ENCODE data around the gene SESTD1. TPM values are rescaled to one million over a fixed set of nuclear protein-coding genes. Genes with fewer than 3 reads are reported as not detected.

The SESTD1 gene
- total and polyA plus RNA-seq, 2 of the 4 experiments (the other 2 are of a cell fraction) = 8.4 to 12.7 TPM

DNA sequence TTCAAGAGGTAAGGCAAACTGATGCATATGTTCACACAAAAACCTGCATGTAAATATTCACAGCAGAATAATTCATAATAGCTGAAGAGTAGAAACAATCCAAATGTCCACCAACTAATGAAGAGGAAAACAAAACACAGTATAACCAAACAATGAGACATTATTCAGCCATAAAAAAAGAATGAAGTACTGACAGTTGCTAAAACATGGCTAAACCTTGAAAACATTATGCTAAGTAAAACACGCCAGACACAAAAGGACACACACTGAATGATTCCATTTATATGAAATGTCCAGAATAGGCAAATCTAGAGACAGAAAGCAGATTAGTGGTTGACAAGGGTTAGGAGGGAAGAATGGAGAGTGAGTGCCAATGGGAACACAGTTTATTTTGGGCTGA is 86.9 kb downstream of the SESTD1 start:
- CTCF ChIA-PET = no interaction called here

More for the DNA sequence above, 86.9 kb downstream of the SESTD1 start:
- Histone ChIP-seq H4K5ac (ENCODE audit: low read depth, low read length) (no peak overlapping the region), H3K4me3 (ENCODE audit: insufficient read depth, low read depth, low read length) (no peak overlapping the region), H3K9me1 (ENCODE audit: insufficient read depth, low read length) (no peaks in the 10 kb centered on the region; the same call in 1 of the 2 replicates), H3K4me1 (ENCODE audit: control insufficient read depth, insufficient read depth, low read length) (no peaks in the 10 kb centered on the region), H4K20me1 (ENCODE audit: insufficient read depth, low read length) (no peaks in the 10 kb centered on the region), H2BK5ac (ENCODE audit: low read depth, low read length, poor library complexity, severe bottlenecking) (no peak overlapping the region), H3K36me3 (ENCODE audit: control insufficient read depth, insufficient read depth, low read length) (peaks cover 6% of the 10 kb centered on the region), H4K91ac (ENCODE audit: insufficient read depth, low read depth, low read length) (no peak overlapping the region), H4K8ac (ENCODE audit: low read depth in 2 of 2, low read length in 2 of 2) (no peak overlapping the region), H2BK15ac (ENCODE audit: low read depth, low read length) (no peak overlapping the region), H3K9ac (ENCODE audit: low read depth, low read length) (no peak overlapping the region), H3K4me2 (ENCODE audit: low read depth, low read length) (no peak overlapping the region), H2AFZ (replicated peaks; ENCODE audit: low read length, poor library complexity) (no peak overlapping the region), H2BK120ac (ENCODE audit: low read depth, low read length) (no peak overlapping the region), H3K4ac (ENCODE audit: low read depth, low read length) (no peak overlapping the region), H3K79me1 (ENCODE audit: low read depth in 1 of 2, low read length in 2 of 2) (peaks cover 0 to 10% of the 10 kb centered on the region in 2 experiments; a peak in 2 of 4 replicates), H2BK20ac (ENCODE audit: low read depth, low read length) (no peak overlapping the region), H3K14ac (replicated peaks; ENCODE audit: low read depth, low read length) (no peak overlapping the region), H2AK9ac (replicated peaks; ENCODE audit: low read depth, low read length, poor library complexity) (no peak overlapping the region), H3K27me3 (ENCODE audit: control insufficient read depth, insufficient read depth, low read length) (no peaks in the 10 kb centered on the region), H2AK5ac (ENCODE audit: low read depth, low read length) (no peak overlapping the region), H3K23ac (ENCODE audit: low read depth, low read length) (no peak overlapping the region), H3K9me3 (ENCODE audit: control insufficient read depth, insufficient read depth, low read length) (no peaks in the 10 kb centered on the region), H3K27ac (ENCODE audit: insufficient read depth, low read length) (no peak overlapping the region), H3K18ac (ENCODE audit: low read depth, low read length) (no peak overlapping the region), H3K56ac (ENCODE audit: extremely low read depth, insufficient read depth, low read length) (no peak overlapping the region)
- TF ChIP-seq SMC3 (IDR thresholded peaks at IDR 0.05; ENCODE audit: low read depth, low read length) = no peak
- no peak for TF ChIP-seq RFX5 (IDR thresholded peaks at IDR 0.05; ENCODE audit: low read depth, low read length)
- TF ChIP-seq, protein P1, sequence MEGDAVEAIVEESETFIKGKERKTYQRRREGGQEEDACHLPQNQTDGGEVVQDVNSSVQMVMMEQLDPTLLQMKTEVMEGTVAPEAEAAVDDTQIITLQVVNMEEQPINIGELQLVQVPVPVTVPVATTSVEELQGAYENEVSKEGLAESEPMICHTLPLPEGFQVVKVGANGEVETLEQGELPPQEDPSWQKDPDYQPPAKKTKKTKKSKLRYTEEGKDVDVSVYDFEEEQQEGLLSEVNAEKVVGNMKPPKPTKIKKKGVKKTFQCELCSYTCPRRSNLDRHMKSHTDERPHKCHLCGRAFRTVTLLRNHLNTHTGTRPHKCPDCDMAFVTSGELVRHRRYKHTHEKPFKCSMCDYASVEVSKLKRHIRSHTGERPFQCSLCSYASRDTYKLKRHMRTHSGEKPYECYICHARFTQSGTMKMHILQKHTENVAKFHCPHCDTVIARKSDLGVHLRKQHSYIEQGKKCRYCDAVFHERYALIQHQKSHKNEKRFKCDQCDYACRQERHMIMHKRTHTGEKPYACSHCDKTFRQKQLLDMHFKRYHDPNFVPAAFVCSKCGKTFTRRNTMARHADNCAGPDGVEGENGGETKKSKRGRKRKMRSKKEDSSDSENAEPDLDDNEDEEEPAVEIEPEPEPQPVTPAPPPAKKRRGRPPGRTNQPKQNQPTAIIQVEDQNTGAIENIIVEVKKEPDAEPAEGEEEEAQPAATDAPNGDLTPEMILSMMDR (conservative IDR thresholded peaks at IDR 0.05; ENCODE audit: low read depth, low read length) = no peak
- TF ChIP-seq POLR2A (IDR thresholded peaks at IDR 0.05; ENCODE audit: low read depth, low read length) = no peak
- TF ChIP-seq MAFK (IDR thresholded peaks at IDR 0.05; ENCODE audit: low read depth, low read length) = no peak
- TF ChIP-seq, protein P2, sequence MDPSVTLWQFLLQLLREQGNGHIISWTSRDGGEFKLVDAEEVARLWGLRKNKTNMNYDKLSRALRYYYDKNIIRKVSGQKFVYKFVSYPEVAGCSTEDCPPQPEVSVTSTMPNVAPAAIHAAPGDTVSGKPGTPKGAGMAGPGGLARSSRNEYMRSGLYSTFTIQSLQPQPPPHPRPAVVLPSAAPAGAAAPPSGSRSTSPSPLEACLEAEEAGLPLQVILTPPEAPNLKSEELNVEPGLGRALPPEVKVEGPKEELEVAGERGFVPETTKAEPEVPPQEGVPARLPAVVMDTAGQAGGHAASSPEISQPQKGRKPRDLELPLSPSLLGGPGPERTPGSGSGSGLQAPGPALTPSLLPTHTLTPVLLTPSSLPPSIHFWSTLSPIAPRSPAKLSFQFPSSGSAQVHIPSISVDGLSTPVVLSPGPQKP (IDR thresholded peaks at IDR 0.05; ENCODE audit: borderline replicate concordance, low read depth, low read length) = no peak
- POLR2A ChIA-PET (ENCODE audit: unreplicated experiment) = no interaction called here
- ATAC-seq (ENCODE audit: low read depth) (no peak), DNase-seq (no peak)
- dilution Hi-C loops (cut with HindIII; ENCODE audit: low sequenced_read_pairs, unreplicated experiment) (no loop called here), intact Hi-C loops (cut with micrococcal nuclease) (no loop called here), in situ Hi-C loops (cut with MboI; ENCODE audit: low sequenced_read_pairs) (no loop called here)
- WGBS, 2 experiments (ENCODE audit: extremely low coverage in 2 of 2, insufficient read length in 1 of 2) = no CpG with 5 or more reads among the region's 1 CpG
- no TSS peak for BruUV-seq (replicated peaks)
